Ovary (tissue), 9 donors: ENCODE data around the gene GALNT10. TPM values are rescaled to one million over a fixed set of nuclear protein-coding genes. Genes with fewer than 3 reads are reported as not detected.

Experiments used
- DNase-seq, 5 donors: peaks; one replicate each; pipeline ENCODE4 v3.0.0-alpha.2; 2019 to 2020
- H3K27ac ChIP-seq, 2 donors: fragments of 200-600 bp; one replicate each; pipeline versions ENCODE4 v1.5.1 to v1.8.0; 2019 to 2022
- H3K27me3 ChIP-seq: fragments of 200-600 bp; one replicate; pipeline ENCODE4 v1.8.0; 2022
- H3K36me3 ChIP-seq: fragments of 200-600 bp; sonication (generic); one replicate; pipeline ENCODE4 v1.5.1; 2019
- H3K4me1 ChIP-seq: one replicate; pipeline ENCODE4 v1.8.1; 2013; ENCODE audit warnings: mild to moderate bottlenecking, moderate library complexity; ENCODE audit not compliant: insufficient read depth
- H3K4me3 ChIP-seq: fragments of 200-600 bp; sonication (generic); one replicate; pipeline ENCODE4 v1.5.1; 2017
- H3K9me3 ChIP-seq, 2 donors: fragments of 200-600 bp in 1 of 2; sonication (generic) in 1 of 2; one replicate each; pipeline versions ENCODE4 v1.5.1 to v1.8.1; 2013 to 2019; ENCODE audit warnings: mild to moderate bottlenecking in 1 of 2, moderate library complexity in 1 of 2
- EP300 ChIP-seq: sonication (generic); formaldehyde crosslinking; IDR thresholded peaks from one replicate; pipeline ENCODE4 v1.6.1; 2017; ENCODE audit warnings: antibody characterized with exemption
- POLR2A ChIP-seq: fragments of 450-650 bp; IDR thresholded peaks from one replicate; pipeline ENCODE4 v1.6.1; 2017; ENCODE audit warnings: antibody characterized with exemption, mild to moderate bottlenecking, moderate library complexity
- WGBS, 3 donors: extraction: QIAGEN DNeasy Blood & Tissue Kit in 1 of 3; methylation state at CpG; one replicate each; pipeline versions ENCODE4 v1.1.5 to v1.1.7; 2013 to 2017; 5-methylcytosine and 5-hydroxymethylcytosine counted together
- intact Hi-C, 4 donors: fragments of 100-400 bp; cut with DNase I; formaldehyde crosslinking; loops; one replicate each; pipeline versions ENCODE4 v1.11.0 to v1.15.1; 2022 to 2023
- polyA plus RNA-seq, 2 donors: library from polyadenylated mRNA; stranded (reverse); fragments of 200-250 nt in 1 of 2; fragments of 350-450 nt in 1 of 2; fragmentation: Illumina TruSeq in 1 of 2; extraction: RNeasy Lipid Tissue Mini Kit (QIAGEN cat#74804) in 1 of 2; gene quantifications; one replicate each; pipeline ENCODE4 v1.2.3, GENCODE V29; 2013 to 2014
- total RNA-seq, 7 donors: library from RNA; depleted of rRNA in 2 of 7; stranded (reverse); fragments of >200 nt in 2 of 7; fragmentation: NEBNext Ultra II Directional in 3 of 7; extraction: Animal tissue kit (Norgen Biotek cat#: 25700) in 3 of 7; gene quantifications; one replicate each; pipeline versions ENCODE4 v1.1.0 to v1.2.4, GENCODE V29; 2016 to 2023
- TF ChIP-seq, protein P1 (sequence below), 3 donors: fragments of 450-650 bp in 2 of 3; fragments of 200-600 bp in 1 of 3; IDR thresholded peaks; one replicate each; pipeline versions ENCODE4 v1.5.1 to v1.8.0; 2016 to 2022; ENCODE audit warnings: antibody characterized with exemption in 3 of 3, mild to moderate bottlenecking in 1 of 3
- donor health status: DM: no; HTN: no; CAD: no; lungs with moderate emphysema.
- donor health status: DM: no; HTN: no; CAD: no.
- donor health status: Bipolar disorder and iron deficiency.
- donor health status: DM: yes; HTN: yes; CAD: no.
- donor health status: DM: no; HTN: no; CAD: no.
- donor health status: DM: yes; HTN: yes; CAD: no.

Gene GALNT10
- total and polyA plus RNA-seq, 9 donors: 34.5 to 206 (median 88.7) TPM

DNA sequence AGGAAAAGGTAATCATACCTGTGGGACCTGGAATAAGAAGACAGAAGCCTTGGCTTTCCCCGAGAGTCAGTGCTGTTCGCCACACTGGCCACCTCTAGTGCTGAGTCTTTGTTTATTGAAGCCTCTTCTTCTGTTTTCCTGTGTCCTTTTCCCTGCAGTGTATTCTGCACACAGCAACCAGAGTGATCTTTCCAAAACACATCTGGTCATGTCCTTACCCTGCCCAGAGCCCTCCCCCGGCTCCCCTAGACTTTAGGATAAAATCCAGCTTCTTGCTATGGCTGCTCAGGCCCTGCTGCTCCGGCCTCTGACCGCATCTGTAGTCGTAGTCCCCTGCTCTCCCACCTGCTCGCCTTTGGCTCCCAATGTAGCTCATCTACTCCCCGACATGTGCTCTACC is 28.3 kb downstream of the GALNT10 start:
- Histone ChIP-seq H3K4me1 (peaks cover 19% of the 10 kb centered on the region), H3K36me3 (no peaks in the 10 kb centered on the region), H3K27ac (no peak overlapping the region), H3K27me3 (no peaks in the 10 kb centered on the region), H3K4me3 (no peak overlapping the region), H3K9me3 (no peaks in the 10 kb centered on the region)
- intact Hi-C loops: no loop called here
- TF ChIP-seq POLR2A (no peak), EP300 (no peak)
- TF ChIP-seq, protein P1, sequence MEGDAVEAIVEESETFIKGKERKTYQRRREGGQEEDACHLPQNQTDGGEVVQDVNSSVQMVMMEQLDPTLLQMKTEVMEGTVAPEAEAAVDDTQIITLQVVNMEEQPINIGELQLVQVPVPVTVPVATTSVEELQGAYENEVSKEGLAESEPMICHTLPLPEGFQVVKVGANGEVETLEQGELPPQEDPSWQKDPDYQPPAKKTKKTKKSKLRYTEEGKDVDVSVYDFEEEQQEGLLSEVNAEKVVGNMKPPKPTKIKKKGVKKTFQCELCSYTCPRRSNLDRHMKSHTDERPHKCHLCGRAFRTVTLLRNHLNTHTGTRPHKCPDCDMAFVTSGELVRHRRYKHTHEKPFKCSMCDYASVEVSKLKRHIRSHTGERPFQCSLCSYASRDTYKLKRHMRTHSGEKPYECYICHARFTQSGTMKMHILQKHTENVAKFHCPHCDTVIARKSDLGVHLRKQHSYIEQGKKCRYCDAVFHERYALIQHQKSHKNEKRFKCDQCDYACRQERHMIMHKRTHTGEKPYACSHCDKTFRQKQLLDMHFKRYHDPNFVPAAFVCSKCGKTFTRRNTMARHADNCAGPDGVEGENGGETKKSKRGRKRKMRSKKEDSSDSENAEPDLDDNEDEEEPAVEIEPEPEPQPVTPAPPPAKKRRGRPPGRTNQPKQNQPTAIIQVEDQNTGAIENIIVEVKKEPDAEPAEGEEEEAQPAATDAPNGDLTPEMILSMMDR (IDR thresholded peaks at IDR 0.05): no peak
- WGBS, 3 donors: 57 to 74% (median 66%) methylated on average over 8 of the region's 8 CpGs
- DNase-seq: no peak

- TF ChIP-seq, protein P1 (IDR thresholded peaks at IDR 0.05): no peak
- TF ChIP-seq POLR2A: no peak
- TF ChIP-seq EP300: no peak
- Histone ChIP-seq H3K4me3 (no peak overlapping the region), H3K27me3 (no peaks in the 10 kb centered on the region), H3K9me3 (no peaks in the 10 kb centered on the region), H3K27ac (no peak overlapping the region), H3K4me1 (peaks cover 12% of the 10 kb centered on the region), H3K36me3 (no peaks in the 10 kb centered on the region)
- intact Hi-C loops: no loop called here
- no peak for DNase-seq
Measured at GRCh38 chr5:154220625-154221024, 30.1 kb downstream of the GALNT10 start.

DNA sequence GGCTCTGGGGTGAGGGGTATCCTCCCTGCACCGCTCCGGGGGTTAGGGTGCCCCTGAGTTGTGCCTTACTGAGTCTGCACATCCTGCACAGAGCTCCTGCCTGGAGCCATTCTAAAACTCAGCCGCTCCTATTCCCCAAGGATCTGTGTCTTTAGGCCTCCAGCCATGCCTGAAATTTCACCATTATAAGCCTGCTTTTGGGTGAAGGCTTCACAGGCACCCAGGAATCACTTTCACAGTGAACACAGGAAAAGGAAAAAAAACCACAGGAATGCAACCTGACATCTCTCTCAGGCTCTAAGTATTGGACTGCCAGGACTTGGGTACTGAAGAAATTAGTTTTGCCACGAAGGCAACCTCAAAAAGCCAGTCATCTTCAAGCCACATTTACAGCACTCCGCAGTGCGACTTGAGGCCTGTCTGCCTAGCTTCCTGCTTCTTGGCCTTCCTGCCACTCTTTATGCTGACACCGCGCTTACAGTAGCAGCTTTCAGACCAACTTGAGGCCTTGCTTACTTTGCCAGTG is 30.9 kb downstream of the GALNT10 start:
- Histone ChIP-seq H3K4me1 (peaks cover 10% of the 10 kb centered on the region), H3K27me3 (no peaks in the 10 kb centered on the region), H3K27ac (no peak overlapping the region), H3K4me3 (no peak overlapping the region), H3K36me3 (no peaks in the 10 kb centered on the region), H3K9me3 (no peaks in the 10 kb centered on the region)
- WGBS, 3 donors: 48 to 80% (median 71%) methylated on average over 8 of the region's 8 CpGs
- intact Hi-C loops: no loop called here
- DNase-seq: no peak
- TF ChIP-seq EP300 (no peak), POLR2A (no peak)
- TF ChIP-seq, protein P1 (IDR thresholded peaks at IDR 0.05): no peak

DNA sequence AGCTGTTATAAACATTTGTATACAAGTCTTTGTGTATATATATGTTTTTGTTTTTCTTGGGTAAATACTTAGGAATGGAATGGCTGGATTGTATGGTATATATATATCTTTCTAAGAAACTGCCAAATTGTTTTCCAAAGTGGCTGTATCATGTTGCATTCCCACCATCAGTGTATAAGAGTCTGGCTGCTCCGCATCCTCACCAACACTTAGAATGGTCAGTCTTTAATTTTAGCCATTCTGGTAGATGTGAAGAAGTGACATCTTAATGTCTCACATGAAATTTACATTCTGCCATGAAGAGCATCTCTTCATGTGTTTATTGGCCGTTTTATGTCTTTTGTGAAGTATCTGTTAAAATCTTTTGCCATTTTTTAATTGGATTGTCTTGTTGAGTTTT is 31.9 kb downstream of the GALNT10 start:
- WGBS, 3 donors: 94 to 96% (median 95%) methylated on average over 2 of the region's 2 CpGs
- no peaks in the 10 kb centered on the region for H3K27me3 ChIP-seq
- no peak for TF ChIP-seq EP300
- DNase-seq: no peak
- no peak overlapping the region for H3K4me3 ChIP-seq
- intact Hi-C loops: no loop called here
- H3K36me3 ChIP-seq: no peaks in the 10 kb centered on the region
- H3K27ac ChIP-seq: no peak overlapping the region
- H3K9me3 ChIP-seq: no peaks in the 10 kb centered on the region
- peaks cover 6% of the 10 kb centered on the region for H3K4me1 ChIP-seq

DNA sequence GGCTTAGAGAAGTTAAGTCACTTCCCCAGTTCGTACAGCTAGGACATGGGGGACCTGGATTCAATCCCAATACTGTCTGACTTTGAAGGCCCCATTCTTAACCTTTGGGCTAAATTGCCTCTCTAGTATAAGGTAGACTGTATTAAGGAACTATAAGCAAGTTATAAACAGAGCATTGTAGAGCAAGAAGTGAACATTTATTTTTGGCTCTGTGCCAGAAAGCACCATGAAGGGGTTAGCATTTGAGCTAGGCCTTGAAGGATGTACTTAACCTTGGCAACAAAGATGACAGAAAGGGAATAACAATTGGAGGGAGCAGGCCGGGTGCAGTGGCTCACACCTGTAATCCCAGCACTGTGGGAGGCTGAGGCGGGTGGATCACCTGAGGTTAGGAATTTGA is 32.8 kb downstream of the GALNT10 start:
- Histone ChIP-seq H3K27me3 (no peaks in the 10 kb centered on the region), H3K4me1 (peaks cover 3% of the 10 kb centered on the region), H3K9me3 (no peaks in the 10 kb centered on the region), H3K4me3 (no peak overlapping the region), H3K27ac (no peak overlapping the region), H3K36me3 (no peaks in the 10 kb centered on the region)
- no peak for TF ChIP-seq POLR2A
- TF ChIP-seq, protein P1 (IDR thresholded peaks at IDR 0.05): no peak
- no peak for TF ChIP-seq EP300
- no peak for DNase-seq
- WGBS, 3 donors: 78 to 81% (median 78%) methylated on average over 3 of the region's 3 CpGs
- intact Hi-C loops: no loop called here
